ENCODE measurements around the gene FBXO15. TPM values are rescaled to one million over a fixed set of nuclear protein-coding genes. Genes with fewer than 3 reads are reported as not detected.
A peak's percentile ranks its signal among the peaks of the same experiment; 100 is the strongest.

Gene FBXO15
- total and polyA plus RNA-seq, 7 donors, result 0.03 to 0.30 (median 0.23) TPM; not detected in 3

GRCh38 chr18:74062037-74062436, 85.6 kb downstream of the FBXO15 start:
- intact Hi-C loops (cut with DNase I), result no loop called here
- H3K4me3 ChIP-seq, result no peak overlapping the region
- ATAC-seq (no peak), DNase-seq (no peak)
- no peaks in the 10 kb centered on the region for H3K36me3 ChIP-seq (ENCODE audit: insufficient read depth in 1 of 2, low read depth in 1 of 2)
- 59 to 67% (median 59%) methylated on average over 3 of the region's 3 CpGs for WGBS, 3 donors
- no peaks in the 10 kb centered on the region for H3K4me1 ChIP-seq
- H3K27ac ChIP-seq, result no peak overlapping the region
- H3K27me3 ChIP-seq (ENCODE audit: insufficient read depth in 3 of 3, low read length in 2 of 3), result peaks cover 0 to 4% (median 0%) of the 10 kb centered on the region in 3 donors
- TF ChIP-seq CTCF (IDR thresholded peaks at IDR 0.05), result no peak
- H3K9me3 ChIP-seq, result no peaks in the 10 kb centered on the region

DNA sequence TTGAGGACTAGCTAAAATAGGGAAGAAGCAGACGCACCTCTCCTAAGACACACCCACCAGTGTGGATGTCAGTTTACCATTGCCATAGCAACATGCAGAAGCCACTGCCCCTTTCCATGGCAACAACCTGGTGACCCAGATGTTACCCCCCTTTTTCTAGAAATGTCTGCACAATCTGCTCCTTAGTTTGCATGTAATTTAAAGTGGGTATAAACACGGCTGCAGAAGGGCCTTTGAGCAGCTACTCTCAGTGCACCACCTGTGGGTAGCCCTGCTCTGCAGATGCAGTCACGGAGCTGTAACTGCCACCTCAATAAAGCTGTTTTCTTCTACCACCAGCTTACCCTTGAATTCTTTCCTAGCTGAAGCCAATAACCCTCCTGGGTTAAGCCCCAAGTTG, 87.1 kb downstream of the FBXO15 start:
- TF ChIP-seq CTCF (IDR thresholded peaks at IDR 0.05), result no peak

DNA sequence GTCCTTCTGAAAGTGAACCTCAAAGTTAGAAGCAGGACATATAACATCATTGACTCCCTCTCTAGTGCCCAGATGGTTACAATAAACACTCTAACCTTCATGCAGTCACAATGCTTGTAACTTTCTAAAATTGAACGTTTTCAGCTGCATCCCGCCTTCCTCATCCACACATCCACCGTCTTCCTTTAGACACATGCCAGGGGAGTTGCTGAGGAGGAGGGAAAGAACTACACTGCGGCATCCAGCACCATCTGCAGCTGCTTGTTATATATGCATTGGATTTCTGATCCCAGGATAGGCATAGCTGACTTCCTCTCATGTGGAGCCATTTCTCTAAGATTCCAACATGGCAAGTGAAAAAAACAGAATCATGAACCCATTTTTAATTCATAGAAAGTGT, 96.8 kb downstream of the FBXO15 start:
- H3K36me3 ChIP-seq (ENCODE audit: insufficient read depth in 1 of 2, low read depth in 1 of 2), result no peaks in the 10 kb centered on the region
- H3K27ac ChIP-seq, result no peak overlapping the region
- intact Hi-C loops (cut with DNase I), result no loop called here
- no peak for TF ChIP-seq CTCF (IDR thresholded peaks at IDR 0.05)
- ATAC-seq, result no peak
- 49 to 58% (median 54%) methylated on average over 4 of the region's 4 CpGs for WGBS, 3 donors
- H3K27me3 ChIP-seq (ENCODE audit: insufficient read depth in 3 of 3, low read length in 2 of 3), result no peaks in the 10 kb centered on the region
- DNase-seq, result no peak
- H3K4me3 ChIP-seq, result no peak overlapping the region
- H3K9me3 ChIP-seq, result no peaks in the 10 kb centered on the region
- H3K4me1 ChIP-seq, result no peaks in the 10 kb centered on the region

More for the DNA sequence above, 87.1 kb downstream of the FBXO15 start:
- Histone ChIP-seq H3K36me3 (ENCODE audit: insufficient read depth in 1 of 2, low read depth in 1 of 2) (no peaks in the 10 kb centered on the region), H3K9me3 (no peaks in the 10 kb centered on the region), H3K4me1 (no peaks in the 10 kb centered on the region), H3K27me3 (ENCODE audit: insufficient read depth in 3 of 3, low read length in 2 of 3) (peaks cover 0 to 4% (median 0%) of the 10 kb centered on the region in 3 donors), H3K4me3 (no peak overlapping the region), H3K27ac (no peak overlapping the region)
- intact Hi-C loops (cut with DNase I), result no loop called here
- ATAC-seq (no peak), DNase-seq (no peak)
- WGBS, 3 donors, result 52 to 64% (median 55%) methylated on average over 3 of the region's 3 CpGs

DNA sequence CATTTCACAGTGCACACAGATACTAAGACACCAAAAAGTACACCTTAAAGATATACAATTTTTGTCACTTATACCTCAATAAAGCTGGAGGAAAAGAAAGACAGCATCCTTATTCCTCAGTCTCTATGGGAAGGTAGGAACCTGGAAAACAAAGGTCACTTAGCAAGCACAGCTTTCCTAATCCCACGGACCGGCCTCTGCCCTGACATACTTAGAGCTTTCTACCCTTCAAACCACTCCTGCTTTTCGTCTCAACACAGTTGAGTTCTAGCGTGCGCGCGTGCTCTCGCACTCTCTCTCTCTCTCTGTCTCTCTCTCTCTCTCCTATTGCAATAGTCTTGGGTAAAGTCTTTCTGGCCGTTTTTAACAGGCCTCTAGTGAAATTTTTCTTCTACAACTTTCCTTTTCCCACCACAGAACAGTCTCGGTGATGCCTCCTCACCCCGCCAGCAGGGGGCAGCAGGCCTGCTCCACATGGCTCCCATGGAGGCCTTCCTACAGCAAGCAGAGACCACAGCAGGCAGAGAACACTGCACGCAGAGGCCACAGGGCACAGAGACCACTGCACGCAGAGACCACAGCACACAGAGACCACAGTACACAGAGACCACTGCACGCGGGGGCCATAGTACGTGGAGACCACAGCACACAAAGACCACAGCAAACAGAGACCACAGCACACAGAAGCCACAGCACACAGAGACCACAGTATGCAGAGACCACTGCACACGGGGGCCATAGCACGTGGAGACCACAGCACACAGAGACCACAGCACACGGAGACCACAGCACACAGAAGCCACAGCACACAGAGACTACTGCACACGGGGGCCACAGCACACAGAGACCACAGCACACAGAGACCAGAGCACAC, 106.9 kb downstream of the FBXO15 start:
- no peak overlapping the region for H3K4me3 ChIP-seq
- WGBS, 3 donors, result 78 to 83% (median 80%) methylated on average over 20 of the region's 20 CpGs
- no peak for ATAC-seq

More for the DNA sequence above, 106.9 kb downstream of the FBXO15 start:
- peak; percentile 14 for TF ChIP-seq CTCF (IDR thresholded peaks at IDR 0.05)
- no peak overlapping the region for H3K27ac ChIP-seq
- no peaks in the 10 kb centered on the region for H3K27me3 ChIP-seq (ENCODE audit: insufficient read depth in 3 of 3, low read length in 2 of 3)
- DNase-seq, result no peak
- no peaks in the 10 kb centered on the region for H3K4me1 ChIP-seq
- H3K36me3 ChIP-seq (ENCODE audit: insufficient read depth in 1 of 2, low read depth in 1 of 2), result no peaks in the 10 kb centered on the region
- intact Hi-C loops (cut with DNase I), result no loop called here
- H3K9me3 ChIP-seq, result no peaks in the 10 kb centered on the region
